Measurements from ENCODE around the gene TPM1. TPM values are rescaled to one million over a fixed set of nuclear protein-coding genes. Genes with fewer than 3 reads are reported as not detected.

TPM1 gene
- total and polyA plus RNA-seq, 4 donors: 64.7 to 101 (median 71.5) TPM

GRCh38 chr15:63006032-63006878 is 36.3 kb upstream of the TPM1 start:
- Histone ChIP-seq H3K4me3 (ENCODE audit: low read depth in 1 of 3, low read length in 3 of 3) (no peak overlapping the region), H3K27me3 (ENCODE audit: control insufficient read depth in 4 of 4, insufficient read depth in 4 of 4, low read length in 3 of 4) (no peaks in the 10 kb centered on the region), H3K36me3 (ENCODE audit: control insufficient read depth in 4 of 4, insufficient read depth in 3 of 4, low read depth in 1 of 4, low read length in 3 of 4) (no peaks in the 10 kb centered on the region), H3K9me3 (ENCODE audit: control insufficient read depth in 4 of 4, low read length in 3 of 4) (no peaks in the 10 kb centered on the region), H3K9ac (ENCODE audit: low read depth in 1 of 2, low read length in 2 of 2) (no peak overlapping the region), H3K4me1 (ENCODE audit: control insufficient read depth in 4 of 4, insufficient read depth in 4 of 4, low read length in 3 of 4) (peaks cover 0 to 17% (median 11%) of the 10 kb centered on the region in 4 donors), H3K27ac (ENCODE audit: low read depth in 1 of 2, low read length in 2 of 2) (no peak overlapping the region)
- WGBS: 57% methylated on average over 8 of the region's 8 CpGs
- DNase-seq (ENCODE audit: low spot score): no peak
- no peak for TF ChIP-seq FOXA2 (IDR thresholded peaks at IDR 0.05)
- TF ChIP-seq, protein P1, sequence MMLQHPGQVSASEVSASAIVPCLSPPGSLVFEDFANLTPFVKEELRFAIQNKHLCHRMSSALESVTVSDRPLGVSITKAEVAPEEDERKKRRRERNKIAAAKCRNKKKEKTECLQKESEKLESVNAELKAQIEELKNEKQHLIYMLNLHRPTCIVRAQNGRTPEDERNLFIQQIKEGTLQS (IDR thresholded peaks at IDR 0.05): no peak
- no peak for TF ChIP-seq GABPA (IDR thresholded peaks at IDR 0.05 in 1 of 2, conservative IDR thresholded peaks at IDR 0.05 in 1 of 2)
- TF ChIP-seq JUND (IDR thresholded peaks at IDR 0.05): no peak
- TF ChIP-seq, protein P2, sequence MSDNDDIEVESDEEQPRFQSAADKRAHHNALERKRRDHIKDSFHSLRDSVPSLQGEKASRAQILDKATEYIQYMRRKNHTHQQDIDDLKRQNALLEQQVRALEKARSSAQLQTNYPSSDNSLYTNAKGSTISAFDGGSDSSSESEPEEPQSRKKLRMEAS (IDR thresholded peaks at IDR 0.05): no peak
- TF ChIP-seq FOXA1 (IDR thresholded peaks at IDR 0.05): no peak
- TF ChIP-seq HNF4A (conservative IDR thresholded peaks at IDR 0.05): no peak
- TF ChIP-seq HNF4G (IDR thresholded peaks at IDR 0.05): no peak
- TF ChIP-seq, protein P3, sequence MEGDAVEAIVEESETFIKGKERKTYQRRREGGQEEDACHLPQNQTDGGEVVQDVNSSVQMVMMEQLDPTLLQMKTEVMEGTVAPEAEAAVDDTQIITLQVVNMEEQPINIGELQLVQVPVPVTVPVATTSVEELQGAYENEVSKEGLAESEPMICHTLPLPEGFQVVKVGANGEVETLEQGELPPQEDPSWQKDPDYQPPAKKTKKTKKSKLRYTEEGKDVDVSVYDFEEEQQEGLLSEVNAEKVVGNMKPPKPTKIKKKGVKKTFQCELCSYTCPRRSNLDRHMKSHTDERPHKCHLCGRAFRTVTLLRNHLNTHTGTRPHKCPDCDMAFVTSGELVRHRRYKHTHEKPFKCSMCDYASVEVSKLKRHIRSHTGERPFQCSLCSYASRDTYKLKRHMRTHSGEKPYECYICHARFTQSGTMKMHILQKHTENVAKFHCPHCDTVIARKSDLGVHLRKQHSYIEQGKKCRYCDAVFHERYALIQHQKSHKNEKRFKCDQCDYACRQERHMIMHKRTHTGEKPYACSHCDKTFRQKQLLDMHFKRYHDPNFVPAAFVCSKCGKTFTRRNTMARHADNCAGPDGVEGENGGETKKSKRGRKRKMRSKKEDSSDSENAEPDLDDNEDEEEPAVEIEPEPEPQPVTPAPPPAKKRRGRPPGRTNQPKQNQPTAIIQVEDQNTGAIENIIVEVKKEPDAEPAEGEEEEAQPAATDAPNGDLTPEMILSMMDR (IDR thresholded peaks at IDR 0.05; ENCODE audit: low read depth, low read length, missing input control): no peak

GRCh38 chr15:63008333-63009049 is 34.1 kb upstream of the TPM1 start:
- 88% methylated on average over 6 of the region's 6 CpGs for WGBS
- TF ChIP-seq YY1 (IDR thresholded peaks at IDR 0.05): no peak
- no peak for TF ChIP-seq RAD21 (IDR thresholded peaks at IDR 0.05)
- no peak for TF ChIP-seq RXRA (IDR thresholded peaks at IDR 0.05)
- TF ChIP-seq REST (IDR thresholded peaks at IDR 0.05): no peak
- TF ChIP-seq, protein P2 (IDR thresholded peaks at IDR 0.05): no peak
- no peak for TF ChIP-seq JUND (IDR thresholded peaks at IDR 0.05)
- no peak for TF ChIP-seq EGR1 (IDR thresholded peaks at IDR 0.05; ENCODE audit: low read depth in 2 of 2)
- TF ChIP-seq HNF4G (IDR thresholded peaks at IDR 0.05): no peak
- TF ChIP-seq, protein P3 (IDR thresholded peaks at IDR 0.05; ENCODE audit: low read depth, low read length, missing input control): no peak
- TF ChIP-seq, protein P4, sequence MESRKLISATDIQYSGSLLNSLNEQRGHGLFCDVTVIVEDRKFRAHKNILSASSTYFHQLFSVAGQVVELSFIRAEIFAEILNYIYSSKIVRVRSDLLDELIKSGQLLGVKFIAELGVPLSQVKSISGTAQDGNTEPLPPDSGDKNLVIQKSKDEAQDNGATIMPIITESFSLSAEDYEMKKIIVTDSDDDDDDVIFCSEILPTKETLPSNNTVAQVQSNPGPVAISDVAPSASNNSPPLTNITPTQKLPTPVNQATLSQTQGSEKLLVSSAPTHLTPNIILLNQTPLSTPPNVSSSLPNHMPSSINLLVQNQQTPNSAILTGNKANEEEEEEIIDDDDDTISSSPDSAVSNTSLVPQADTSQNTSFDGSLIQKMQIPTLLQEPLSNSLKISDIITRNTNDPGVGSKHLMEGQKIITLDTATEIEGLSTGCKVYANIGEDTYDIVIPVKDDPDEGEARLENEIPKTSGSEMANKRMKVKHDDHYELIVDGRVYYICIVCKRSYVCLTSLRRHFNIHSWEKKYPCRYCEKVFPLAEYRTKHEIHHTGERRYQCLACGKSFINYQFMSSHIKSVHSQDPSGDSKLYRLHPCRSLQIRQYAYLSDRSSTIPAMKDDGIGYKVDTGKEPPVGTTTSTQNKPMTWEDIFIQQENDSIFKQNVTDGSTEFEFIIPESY (IDR thresholded peaks at IDR 0.05): no peak
- TF ChIP-seq NR2F2 (IDR thresholded peaks at IDR 0.05): no peak
- no peak for TF ChIP-seq TAF1 (conservative IDR thresholded peaks at IDR 0.05)
- TF ChIP-seq GABPA (IDR thresholded peaks at IDR 0.05 in 1 of 2, conservative IDR thresholded peaks at IDR 0.05 in 1 of 2): no peak
- no peak for TF ChIP-seq HNF4A (conservative IDR thresholded peaks at IDR 0.05)
- no peak for TF ChIP-seq FOXA2 (IDR thresholded peaks at IDR 0.05)
- Histone ChIP-seq H3K9ac (ENCODE audit: low read depth in 1 of 2, low read length in 2 of 2) (no peak overlapping the region), H3K27me3 (ENCODE audit: control insufficient read depth in 4 of 4, insufficient read depth in 4 of 4, low read length in 3 of 4) (no peaks in the 10 kb centered on the region), H3K4me1 (ENCODE audit: control insufficient read depth in 4 of 4, insufficient read depth in 4 of 4, low read length in 3 of 4) (peaks cover 4 to 26% (median 20%) of the 10 kb centered on the region in 4 donors), H3K9me3 (ENCODE audit: control insufficient read depth in 4 of 4, low read length in 3 of 4) (no peaks in the 10 kb centered on the region), H3K27ac (ENCODE audit: low read depth in 1 of 2, low read length in 2 of 2) (no peak overlapping the region), H3K36me3 (ENCODE audit: control insufficient read depth in 4 of 4, insufficient read depth in 3 of 4, low read depth in 1 of 4, low read length in 3 of 4) (no peaks in the 10 kb centered on the region), H3K4me3 (ENCODE audit: low read depth in 1 of 3, low read length in 3 of 3) (no peak overlapping the region)
- DNase-seq (ENCODE audit: low spot score): no peak

Data from liver (tissue), 9 donors.